Esophagus squamous epithelium (tissue), 5 donors: ENCODE data around the gene FOSL2. TPM values are rescaled to one million over a fixed set of nuclear protein-coding genes. Genes with fewer than 3 reads are reported as not detected.

Experiments used
- DNase-seq: peaks from one replicate; lab custom pipeline; 2025; lab: John Stamatoyannopoulos, UW
- H3K27ac ChIP-seq, 4 donors: fragments of 200-600 bp; sonication (generic); one replicate each; pipeline ENCODE4 v1.5.1; 2016 to 2019; ENCODE audit warnings: mild to moderate bottlenecking in 1 of 4
- H3K27me3 ChIP-seq, 4 donors: fragments of 200-600 bp; sonication (generic); 1 replicate in 3 of 4; 2 replicates in 1 of 4; pipeline versions ENCODE4 v1.5.1 to v1.6.0; 2017 to 2021; ENCODE audit warnings: antibody characterized with exemption in 1 of 4
- H3K36me3 ChIP-seq, 3 donors: fragments of 200-600 bp; sonication (generic); one replicate each; pipeline ENCODE4 v1.5.1; 2016 to 2019
- H3K4me1 ChIP-seq, 3 donors: fragments of 200-600 bp; sonication (generic); one replicate each; pipeline ENCODE4 v1.5.1; 2017 to 2019
- H3K4me3 ChIP-seq, 4 donors: fragments of 200-600 bp; sonication (generic); 1 replicate in 3 of 4; 2 replicates in 1 of 4; pipeline ENCODE4 v1.5.1; 2016 to 2019; ENCODE audit warnings: mild to moderate bottlenecking in 2 of 4, moderate library complexity in 1 of 4
- H3K9me3 ChIP-seq, 3 donors: fragments of 200-600 bp; sonication (generic); one replicate each; pipeline ENCODE4 v1.5.1; 2016 to 2019
- CTCF ChIP-seq, 6 experiments: fragments of 450-650 bp in 4 of 6; fragments of 200-600 bp in 2 of 6; sonication (generic) in 2 of 6; IDR thresholded peaks; one replicate each; pipeline ENCODE4 v1.5.1; 2016 to 2019; ENCODE audit warnings: antibody characterized with exemption in 6 of 6, mild to moderate bottlenecking in 4 of 6, moderate library complexity in 4 of 6
- POLR2A ChIP-seq, 4 donors: fragments of 450-650 bp; IDR thresholded peaks; one replicate each; pipeline ENCODE4 v1.6.1; 2017; ENCODE audit warnings: antibody characterized with exemption in 4 of 4, mild to moderate bottlenecking in 4 of 4, moderate library complexity in 3 of 4
- WGBS, 2 donors: methylation state at CpG; one replicate each; pipeline ENCODE4 v1.1.5; 2018; 5-methylcytosine and 5-hydroxymethylcytosine counted together
- intact Hi-C: fragments of 100-400 bp; cut with DNase I; formaldehyde crosslinking; loops from one replicate; pipeline ENCODE4 v1.15.0; 2022
- total RNA-seq, 4 donors: library from RNA; depleted of rRNA; stranded (reverse); fragments of >200 nt; gene quantifications; one replicate each; pipeline ENCODE4 v1.1.0, GENCODE V29; 2016
- donor health status: DM: yes; HTN: yes; CAD: no.

Gene FOSL2
- total RNA-seq, 4 donors from 2014 or later, result 100 to 234 (median 144) TPM

DNA sequence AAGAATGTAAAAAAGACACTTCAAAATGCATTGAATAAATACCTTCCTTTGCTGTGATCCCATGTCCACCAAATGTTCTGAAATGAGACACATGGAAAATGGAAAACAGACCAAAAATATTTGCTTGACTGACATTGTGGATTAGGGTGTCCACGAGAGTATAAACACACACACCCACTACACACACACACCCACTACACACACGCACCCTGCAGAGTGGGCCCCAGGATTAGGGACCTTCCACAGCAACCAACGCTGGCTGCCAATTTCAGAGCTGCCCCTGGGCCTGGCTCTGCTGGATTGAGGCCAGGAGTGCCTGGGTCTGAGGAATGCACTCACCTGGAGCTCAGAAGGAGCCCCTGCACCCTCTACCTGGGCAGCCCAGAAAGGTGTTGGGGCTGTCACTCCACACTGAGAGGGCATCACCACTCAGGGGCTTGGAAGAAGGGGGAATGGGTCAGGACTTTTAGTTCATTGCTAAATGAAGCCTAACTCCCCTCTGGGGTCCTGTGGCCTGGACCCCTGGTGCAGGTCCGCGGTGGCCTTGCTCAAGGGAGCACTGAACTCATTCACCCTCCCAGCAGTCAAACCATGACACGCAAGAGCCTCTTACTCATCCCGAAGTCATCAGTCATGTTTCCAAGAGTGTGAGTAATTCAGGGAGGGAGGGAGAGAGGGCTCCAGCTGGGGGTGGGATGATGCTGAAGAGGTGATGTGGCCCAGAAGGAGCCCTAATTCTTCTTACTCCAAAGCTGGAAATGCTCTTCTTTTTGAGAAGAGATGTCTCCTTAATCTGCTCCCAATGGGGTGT is 53.0 kb downstream of the FOSL2 start:
- no peak for DNase-seq
- Histone ChIP-seq H3K4me3 (no peak overlapping the region), H3K4me1 (peaks cover 31 to 54% (median 40%) of the 10 kb centered on the region in 3 donors), H3K9me3 (no peaks in the 10 kb centered on the region), H3K27ac (peak overlapping the region in 3 of 4 donors; percentile 31 to 48 (median 36)), H3K27me3 (no peaks in the 10 kb centered on the region), H3K36me3 (no peaks in the 10 kb centered on the region)
- intact Hi-C loops, result no loop called here
- no peak for TF ChIP-seq POLR2A (IDR thresholded peaks at IDR 0.05)
- no peak for TF ChIP-seq CTCF (IDR thresholded peaks at IDR 0.05)
- 26 to 41% methylated on average over 2 to 4 of the region's 7 CpGs for WGBS, 2 donors

GRCh38 chr2:28446531-28446930 is 53.9 kb downstream of the FOSL2 start:
- intact Hi-C loops, result no loop called here
- Histone ChIP-seq H3K27me3 (no peaks in the 10 kb centered on the region), H3K27ac (peak overlapping the region in 1 of 4 donors; percentile 26), H3K4me1 (peaks cover 31 to 55% (median 40%) of the 10 kb centered on the region in 3 donors), H3K9me3 (no peaks in the 10 kb centered on the region), H3K4me3 (no peak overlapping the region), H3K36me3 (no peaks in the 10 kb centered on the region)
- no peak for DNase-seq
- TF ChIP-seq CTCF (IDR thresholded peaks at IDR 0.05) (no peak), POLR2A (IDR thresholded peaks at IDR 0.05) (no peak)

DNA sequence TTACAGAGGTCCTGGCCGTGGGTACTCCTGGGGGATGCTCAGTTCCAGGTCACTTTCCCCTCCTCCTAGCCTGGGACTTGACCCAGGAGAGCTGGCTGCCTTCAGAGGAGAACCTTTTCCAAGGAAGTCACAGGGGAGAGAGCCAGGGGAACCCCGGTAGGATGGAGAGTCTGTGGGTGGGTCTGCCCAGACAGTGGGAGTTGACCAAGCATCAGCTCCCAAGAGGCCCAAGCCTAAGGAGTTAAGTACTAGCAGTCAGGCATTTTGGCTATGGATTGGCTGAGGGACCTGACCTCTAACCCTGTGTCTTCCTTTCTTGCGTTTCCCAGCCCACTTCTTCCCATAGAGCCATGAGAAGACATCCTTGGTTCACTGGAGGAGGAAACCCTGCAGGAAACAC is 54.4 kb downstream of the FOSL2 start:
- DNase-seq, result no peak
- Histone ChIP-seq H3K27me3 (no peaks in the 10 kb centered on the region), H3K27ac (no peak overlapping the region), H3K4me3 (no peak overlapping the region), H3K36me3 (no peaks in the 10 kb centered on the region), H3K4me1 (peaks cover 31 to 60% (median 40%) of the 10 kb centered on the region in 3 donors), H3K9me3 (no peaks in the 10 kb centered on the region)
- 68 to 78% methylated on average over 2 to 3 of the region's 3 CpGs for WGBS, 2 donors
- TF ChIP-seq CTCF (IDR thresholded peaks at IDR 0.05) (no peak), POLR2A (IDR thresholded peaks at IDR 0.05) (no peak)
- intact Hi-C loops, result no loop called here

- H3K36me3 ChIP-seq, result no peaks in the 10 kb centered on the region
- no peak for TF ChIP-seq CTCF (IDR thresholded peaks at IDR 0.05)
- TF ChIP-seq POLR2A (IDR thresholded peaks at IDR 0.05), result no peak
- peaks cover 37 to 71% (median 50%) of the 10 kb centered on the region in 3 donors for H3K4me1 ChIP-seq
- no peak for DNase-seq
- H3K27me3 ChIP-seq, result no peaks in the 10 kb centered on the region
- intact Hi-C loops, result no loop called here
- 35 to 36% methylated on average over 8 of the region's 8 CpGs for whole genome bisulfite sequencing, 2 donors
- no peaks in the 10 kb centered on the region for H3K9me3 ChIP-seq
- no peak overlapping the region for H3K4me3 ChIP-seq
- H3K27ac ChIP-seq, result peak overlapping the region; percentile 64 to 75 (median 69)
These were observed 55.5 kb downstream of the FOSL2 start for GRCh38 chr2:28447943-28448792.

GRCh38 chr2:28448793-28449100 is 56.1 kb downstream of the FOSL2 start:
- Histone ChIP-seq H3K27me3 (no peaks in the 10 kb centered on the region), H3K9me3 (no peaks in the 10 kb centered on the region), H3K27ac (peak overlapping the region; percentile 64 to 75 (median 69)), H3K4me3 (no peak overlapping the region), H3K4me1 (peaks cover 42 to 77% (median 56%) of the 10 kb centered on the region in 3 donors), H3K36me3 (no peaks in the 10 kb centered on the region)
- TF ChIP-seq CTCF (IDR thresholded peaks at IDR 0.05) (no peak), POLR2A (IDR thresholded peaks at IDR 0.05) (no peak)
- WGBS, 2 donors, result 89 to 100% methylated on average over 3 of the region's 3 CpGs
- intact Hi-C loops, result no loop called here
- DNase-seq, result no peak
